HG03039 (cell line): ENCODE data around the gene CARHSP1.
A peak's percentile ranks its signal among the peaks of the same experiment; 100 is the strongest.
"Not testable (repeated sequence)": the region's sequence is repeated elsewhere in the genome, so short reads cannot be mapped to it uniquely, and the experiment has no call there.

ENCODE experiments used
- ATAC-seq: cut with Tn5 transposase; IDR thresholded peaks from one replicate; pipeline ENCODE4 v1.9.1; 2021; ENCODE audit warnings: mild to moderate bottlenecking, moderate library complexity; ENCODE audit not compliant: unreplicated experiment

The CARHSP1 gene

GRCh38 chr16:8893976-8894690 lies 25.3 kb upstream of the CARHSP1 start:
- ATAC-seq: no peak

GRCh38 chr16:8893426-8893825 lies 24.6 kb upstream of the CARHSP1 start:
- ATAC-seq: no peak

- ATAC-seq: peak; percentile 25
These were observed 23.3 kb upstream of the CARHSP1 start for GRCh38 chr16:8892101-8892575.

- no peak for ATAC-seq
These were observed 21.7 kb upstream of the CARHSP1 start for GRCh38 chr16:8890549-8890921.

GRCh38 chr16:8889893-8890548 lies 21.2 kb upstream of the CARHSP1 start:
- ATAC-seq: no peak

- no peak for ATAC-seq
These were observed 20.4 kb upstream of the CARHSP1 start for GRCh38 chr16:8888951-8889892.

GRCh38 chr16:8887952-8888560 lies 19.2 kb upstream of the CARHSP1 start:
- no peak for ATAC-seq

GRCh38 chr16:8887431-8887765 lies 18.6 kb upstream of the CARHSP1 start:
- no peak for ATAC-seq

- ATAC-seq: no peak
These were observed 18.0 kb upstream of the CARHSP1 start for GRCh38 chr16:8886593-8887430.

- no peak for ATAC-seq
These were observed 17.1 kb upstream of the CARHSP1 start for GRCh38 chr16:8885674-8886592.

- no peak for ATAC-seq
These were observed 14.0 kb upstream of the CARHSP1 start for GRCh38 chr16:8882725-8883377.

- ATAC-seq: no peak
These were observed 13.3 kb upstream of the CARHSP1 start, which contains the start of gene LITAFD for GRCh38 chr16:8882041-8882617. Gene LITAFD (plus strand): TSS chr16:8882351. CDS start chr16:8884356, 2,005 bp downstream.

- no peak for ATAC-seq
These were observed 12.2 kb upstream of the CARHSP1 start for GRCh38 chr16:8880839-8881510.

- no peak for ATAC-seq
These were observed 9.7 kb upstream of the CARHSP1 start for GRCh38 chr16:8878523-8878911.

GRCh38 chr16:8877894-8878522 lies 9.2 kb upstream of the CARHSP1 start:
- no peak for ATAC-seq

- ATAC-seq: not testable (repeated sequence)
These were observed 6.5 kb upstream of the CARHSP1 start for GRCh38 chr16:8875317-8875716.

- no peak for ATAC-seq
These were observed 5.6 kb upstream of the CARHSP1 start for GRCh38 chr16:8874388-8874787.
